C4-2B (cell line): ENCODE measurements around the gene GPR108.

Experiments
- CTCF ChIP-seq: fragments of 450-650 bp; conservative IDR thresholded peaks from 2 replicates; pipeline ENCODE4 v1.5.1; 2017; ENCODE audit warnings: mild to moderate bottlenecking
- ZFX ChIP-seq: fragments of 450-650 bp; IDR thresholded peaks from 2 replicates; pipeline ENCODE4 v1.6.1; 2017

DNA sequence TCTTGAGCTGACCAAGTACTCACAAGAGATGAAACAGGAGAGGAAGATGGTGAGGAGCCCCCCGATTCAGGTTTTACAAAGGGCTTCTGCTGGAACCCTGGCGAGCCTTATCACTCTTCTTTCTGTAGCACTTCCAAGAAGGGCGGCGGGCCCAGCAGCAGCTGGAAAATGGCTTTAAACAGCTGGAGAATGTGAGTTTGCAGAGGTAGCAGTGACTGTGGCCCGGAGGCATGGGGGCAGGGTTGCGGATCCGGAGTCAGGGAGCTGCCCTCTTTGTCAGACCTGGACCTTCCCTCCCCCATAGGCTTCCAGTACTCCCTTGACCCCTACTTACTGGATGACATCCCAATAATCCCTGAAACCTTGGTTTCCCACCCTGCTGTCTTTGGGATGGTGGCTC, 5.7 kb upstream of the GPR108 start:
- TF ChIP-seq CTCF: no peak
- TF ChIP-seq ZFX: no peak
